ENCODE results near the gene RPL18.

- TF ChIP-seq CTCF (IDR thresholded peaks at IDR 0.05) (peak in 1 of 5 experiments; percentile 11), POLR2A (IDR thresholded peaks at IDR 0.05) (peak; percentile 80), POLR2AphosphoS5 (IDR thresholded peaks at IDR 0.05) (peak in 2 of 3 donors; percentile 76 to 84), EP300 (IDR thresholded peaks at IDR 0.05; ENCODE audit: low read depth) (no peak)
Observed at GRCh38 chr19:48637948-48638830, 19.2 kb upstream of the RPL18 start.

Data from transverse colon (tissue), 4 donors.